Tibial artery (tissue), 4 donors: ENCODE results near the gene AFP.

Source experiments
- DNase-seq, 2 donors: peaks; one replicate each; pipeline ENCODE4 v3.0.0-alpha.2; 2019
- H3K27ac ChIP-seq, 2 donors: fragments of 200-600 bp; sonication (generic) in 1 of 2; 1 replicate in 1 of 2; 2 replicates in 1 of 2; pipeline ENCODE4 v1.5.1; 2018 to 2019; ENCODE audit warnings: mild to moderate bottlenecking in 1 of 2
- H3K27me3 ChIP-seq, 2 donors: fragments of 200-600 bp; sonication (generic) in 1 of 2; one replicate each; pipeline versions ENCODE4 v1.5.1 to v1.6.0; 2016 to 2019
- H3K36me3 ChIP-seq, 3 donors: fragments of 200-600 bp; sonication (generic) in 2 of 3; one replicate each; pipeline ENCODE4 v1.5.1; 2016 to 2019; ENCODE audit warnings: mild to moderate bottlenecking in 2 of 3
- H3K4me1 ChIP-seq, 4 donors: fragments of 200-600 bp; sonication (generic) in 2 of 4; 1 replicate in 3 of 4; 2 replicates in 1 of 4; pipeline ENCODE4 v1.5.1; 2016 to 2019
- H3K4me3 ChIP-seq, 2 donors: fragments of 200-600 bp; sonication (generic) in 1 of 2; 1 replicate in 1 of 2; 2 replicates in 1 of 2; pipeline ENCODE4 v1.5.1; 2018 to 2019; ENCODE audit warnings: mild to moderate bottlenecking in 2 of 2
- H3K9me3 ChIP-seq, 3 donors: fragments of 200-600 bp; sonication (generic) in 1 of 3; one replicate each; pipeline ENCODE4 v1.5.1; 2016 to 2019
- intact Hi-C: fragments of 100-400 bp; cut with DNase I; formaldehyde crosslinking; loops from one replicate; pipeline ENCODE4 v1.15.0; 2023; ENCODE audit warnings: low total_unique reads
- TF ChIP-seq, protein P1 (sequence below), 2 experiments: fragments of 200-600 bp in 1 of 2; fragments of 450-650 bp in 1 of 2; IDR thresholded peaks; one replicate each; pipeline ENCODE4 v1.5.1; 2017 to 2019; ENCODE audit warnings: antibody characterized with exemption in 2 of 2, mild to moderate bottlenecking in 1 of 2, moderate library complexity in 1 of 2

The AFP gene

DNA sequence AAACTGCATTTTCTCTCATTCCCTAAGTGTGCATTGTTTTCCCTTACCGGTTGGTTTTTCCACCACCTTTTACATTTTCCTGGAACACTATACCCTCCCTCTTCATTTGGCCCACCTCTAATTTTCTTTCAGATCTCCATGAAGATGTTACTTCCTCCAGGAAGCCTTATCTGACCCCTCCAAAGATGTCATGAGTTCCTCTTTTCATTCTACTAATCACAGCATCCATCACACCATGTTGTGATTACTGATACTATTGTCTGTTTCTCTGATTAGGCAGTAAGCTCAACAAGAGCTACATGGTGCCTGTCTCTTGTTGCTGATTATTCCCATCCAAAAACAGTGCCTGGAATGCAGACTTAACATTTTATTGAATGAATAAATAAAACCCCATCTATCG is 2.9 kb upstream of the AFP start:
- no peak for DNase-seq
- no peaks in the 10 kb centered on the region for H3K4me1 ChIP-seq
- H3K4me3 ChIP-seq = no peak overlapping the region
- H3K27me3 ChIP-seq = no peaks in the 10 kb centered on the region
- H3K9me3 ChIP-seq = no peaks in the 10 kb centered on the region
- no peaks in the 10 kb centered on the region for H3K36me3 ChIP-seq
- TF ChIP-seq, protein P1, sequence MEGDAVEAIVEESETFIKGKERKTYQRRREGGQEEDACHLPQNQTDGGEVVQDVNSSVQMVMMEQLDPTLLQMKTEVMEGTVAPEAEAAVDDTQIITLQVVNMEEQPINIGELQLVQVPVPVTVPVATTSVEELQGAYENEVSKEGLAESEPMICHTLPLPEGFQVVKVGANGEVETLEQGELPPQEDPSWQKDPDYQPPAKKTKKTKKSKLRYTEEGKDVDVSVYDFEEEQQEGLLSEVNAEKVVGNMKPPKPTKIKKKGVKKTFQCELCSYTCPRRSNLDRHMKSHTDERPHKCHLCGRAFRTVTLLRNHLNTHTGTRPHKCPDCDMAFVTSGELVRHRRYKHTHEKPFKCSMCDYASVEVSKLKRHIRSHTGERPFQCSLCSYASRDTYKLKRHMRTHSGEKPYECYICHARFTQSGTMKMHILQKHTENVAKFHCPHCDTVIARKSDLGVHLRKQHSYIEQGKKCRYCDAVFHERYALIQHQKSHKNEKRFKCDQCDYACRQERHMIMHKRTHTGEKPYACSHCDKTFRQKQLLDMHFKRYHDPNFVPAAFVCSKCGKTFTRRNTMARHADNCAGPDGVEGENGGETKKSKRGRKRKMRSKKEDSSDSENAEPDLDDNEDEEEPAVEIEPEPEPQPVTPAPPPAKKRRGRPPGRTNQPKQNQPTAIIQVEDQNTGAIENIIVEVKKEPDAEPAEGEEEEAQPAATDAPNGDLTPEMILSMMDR (IDR thresholded peaks at IDR 0.05) = no peak
- no peak overlapping the region for H3K27ac ChIP-seq
- intact Hi-C loops = no loop called here

DNA sequence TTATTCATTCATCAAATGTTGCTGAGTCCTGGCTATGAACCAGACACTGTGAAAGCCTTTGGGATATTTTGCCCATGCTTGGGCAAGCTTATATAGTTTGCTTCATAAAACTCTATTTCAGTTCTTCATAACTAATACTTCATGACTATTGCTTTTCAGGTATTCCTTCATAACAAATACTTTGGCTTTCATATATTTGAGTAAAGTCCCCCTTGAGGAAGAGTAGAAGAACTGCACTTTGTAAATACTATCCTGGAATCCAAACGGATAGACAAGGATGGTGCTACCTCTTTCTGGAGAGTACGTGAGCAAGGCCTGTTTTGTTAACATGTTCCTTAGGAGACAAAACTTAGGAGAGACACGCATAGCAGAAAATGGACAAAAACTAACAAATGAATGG is 1.7 kb upstream of the AFP start:
- Histone ChIP-seq H3K27ac (no peak overlapping the region), H3K9me3 (no peaks in the 10 kb centered on the region), H3K36me3 (no peaks in the 10 kb centered on the region), H3K4me3 (no peak overlapping the region), H3K4me1 (no peaks in the 10 kb centered on the region), H3K27me3 (no peaks in the 10 kb centered on the region)
- no peak for DNase-seq
- intact Hi-C loops = no loop called here
- TF ChIP-seq, protein P1 (IDR thresholded peaks at IDR 0.05) = peak in 1 of 2 experiments; percentile 16

DNA sequence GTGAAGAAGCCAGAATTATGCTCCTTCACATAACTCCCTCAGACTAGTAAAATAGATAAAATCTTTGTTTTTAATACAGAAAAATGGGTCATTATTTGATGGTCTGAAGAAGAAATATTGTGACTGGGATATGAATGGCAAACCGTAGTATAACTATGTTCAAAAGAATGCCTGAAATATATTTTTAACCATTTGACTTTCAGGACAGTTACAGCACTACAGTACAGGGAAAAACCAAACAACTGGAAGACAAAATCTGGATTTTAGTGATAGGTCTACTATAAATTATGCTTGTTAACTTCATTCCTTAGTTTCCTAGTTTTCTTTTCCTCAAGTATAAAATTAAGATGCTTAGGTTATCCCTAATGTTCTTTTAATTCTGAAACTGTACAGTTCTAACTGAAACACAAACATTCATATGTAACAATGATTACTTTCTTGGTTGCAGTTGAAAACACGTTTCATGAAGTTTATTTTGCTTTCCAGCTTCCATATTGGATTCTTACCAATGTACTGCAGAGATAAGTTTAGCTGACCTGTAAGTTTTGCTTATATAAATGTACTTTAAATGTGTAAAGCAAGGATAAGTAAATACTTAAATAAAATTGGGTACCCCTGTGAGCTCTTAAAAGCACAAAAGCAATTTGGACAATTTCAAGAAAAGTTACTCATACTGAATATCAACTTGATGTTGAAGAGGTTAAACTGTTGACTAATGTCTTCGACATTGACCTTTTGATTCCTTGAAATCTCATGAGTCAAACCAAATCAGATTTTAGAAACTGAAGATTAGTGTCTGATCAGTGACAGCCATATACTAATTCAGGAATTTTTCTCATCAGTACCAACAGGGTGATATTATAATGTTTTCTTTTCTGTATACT is 895 bp downstream of the AFP start:
- no peak overlapping the region for H3K27ac ChIP-seq
- H3K4me3 ChIP-seq = no peak overlapping the region
- no peaks in the 10 kb centered on the region for H3K27me3 ChIP-seq
- DNase-seq = no peak
- intact Hi-C loops = no loop called here
- TF ChIP-seq, protein P1 (IDR thresholded peaks at IDR 0.05) = no peak
- no peaks in the 10 kb centered on the region for H3K36me3 ChIP-seq
- H3K9me3 ChIP-seq = no peaks in the 10 kb centered on the region
- H3K4me1 ChIP-seq = no peaks in the 10 kb centered on the region

DNA sequence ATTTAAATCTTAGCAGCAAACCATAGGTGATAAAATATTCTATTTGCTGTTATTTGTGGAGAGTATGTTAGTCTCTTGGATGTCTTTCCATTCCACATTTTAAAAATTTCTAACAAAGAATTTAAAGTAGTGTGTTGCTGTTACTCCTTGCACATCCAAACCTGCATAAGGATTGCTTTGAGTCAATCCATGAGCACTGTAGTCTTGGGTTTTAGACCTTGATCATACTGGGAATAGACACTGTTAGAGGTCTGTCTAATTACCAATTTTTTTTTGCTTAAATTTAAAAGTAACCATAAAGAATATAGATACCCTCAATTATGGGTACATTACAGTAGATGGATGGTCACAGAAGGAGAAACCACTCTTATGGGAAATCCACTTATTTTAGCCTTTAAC is 1.5 kb downstream of the AFP start:
- Histone ChIP-seq H3K27ac (no peak overlapping the region), H3K4me3 (no peak overlapping the region), H3K9me3 (no peaks in the 10 kb centered on the region), H3K36me3 (no peaks in the 10 kb centered on the region), H3K27me3 (no peaks in the 10 kb centered on the region), H3K4me1 (no peaks in the 10 kb centered on the region)
- TF ChIP-seq, protein P1 (IDR thresholded peaks at IDR 0.05) = no peak
- intact Hi-C loops = no loop called here
- DNase-seq = no peak

DNA sequence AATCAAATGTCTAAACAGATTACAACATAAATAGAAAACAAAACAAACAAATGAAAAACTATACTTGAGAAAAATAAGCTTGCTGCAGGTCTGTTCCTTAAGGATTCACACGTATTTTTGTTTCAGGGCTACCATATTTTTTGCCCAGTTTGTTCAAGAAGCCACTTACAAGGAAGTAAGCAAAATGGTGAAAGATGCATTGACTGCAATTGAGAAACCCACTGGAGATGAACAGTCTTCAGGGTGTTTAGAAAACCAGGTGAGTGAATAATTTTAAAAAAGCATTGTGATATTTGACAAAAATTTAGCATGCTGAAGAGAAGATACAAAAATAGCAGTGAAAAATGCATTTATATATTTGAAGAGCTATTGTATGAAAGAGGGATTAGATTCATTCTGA is 2.0 kb downstream of the AFP start:
- no peak overlapping the region for H3K4me3 ChIP-seq
- DNase-seq = no peak
- TF ChIP-seq, protein P1 (IDR thresholded peaks at IDR 0.05) = no peak
- H3K4me1 ChIP-seq = no peaks in the 10 kb centered on the region
- no peaks in the 10 kb centered on the region for H3K27me3 ChIP-seq
- no peaks in the 10 kb centered on the region for H3K9me3 ChIP-seq
- H3K27ac ChIP-seq = no peak overlapping the region
- no peaks in the 10 kb centered on the region for H3K36me3 ChIP-seq
- intact Hi-C loops = no loop called here
